Measurements from ENCODE around the gene PLEKHM2.

- no peak for TF ChIP-seq POLR2AphosphoS5 (IDR thresholded peaks at IDR 0.05; ENCODE audit: low read depth, low read length)
- TF ChIP-seq POLR2A (IDR thresholded peaks at IDR 0.05; ENCODE audit: low read depth, low read length): peak; percentile 76; the same call in 1 of the 2 replicates
- no peak for TF ChIP-seq TAF1 (IDR thresholded peaks at IDR 0.05; ENCODE audit: borderline replicate concordance, low read depth, low read length)
Measured at GRCh38 chr1:15684042-15684461, at the start of gene PLEKHM2.

Data from GM12892 (cell line).